CD14-positive monocyte (primary cell): ENCODE results near the gene TAS2R13. TPM values are rescaled to one million over a fixed set of nuclear protein-coding genes. Genes with fewer than 3 reads are reported as not detected.

ENCODE experiments used
- DNase-seq, 3 donors: peaks; one replicate each; pipeline ENCODE4 v3.0.0-alpha.2; 2011 to 2022
- H2AFZ ChIP-seq: 2 replicates; pipeline ENCODE4 v1.6.0; 2012; ENCODE audit warnings: mild to moderate bottlenecking, low read depth, low read length, inconsistent platforms; ENCODE audit not compliant: insufficient read depth, poor library complexity, severe bottlenecking
- H3K27ac ChIP-seq, 2 donors: 1 replicate in 1 of 2; 2 replicates in 1 of 2; pipeline ENCODE4 v1.5.1; 2012 to 2013; ENCODE audit warnings: low read length in 2 of 2, control low read depth in 1 of 2, inconsistent platforms in 1 of 2, low read depth in 1 of 2, mild to moderate bottlenecking in 1 of 2
- H3K27me3 ChIP-seq, 2 donors: one replicate each; pipeline versions ENCODE4 v1.6.0 to v1.6.1; 2011 to 2013; ENCODE audit warnings: low read length in 2 of 2; ENCODE audit not compliant: control insufficient read depth in 2 of 2, insufficient read depth in 2 of 2
- H3K36me3 ChIP-seq, 2 donors: replicated peaks in 1 of 2; 1 replicate in 1 of 2; 2 replicates in 1 of 2; pipeline versions ENCODE4 v1.5.1 to v1.6.1; 2012 to 2013; ENCODE audit warnings: low read length in 2 of 2, control low read depth in 1 of 2, inconsistent platforms in 1 of 2, mild to moderate bottlenecking in 1 of 2; ENCODE audit not compliant: insufficient read depth in 2 of 2, control insufficient read depth in 1 of 2
- H3K4me1 ChIP-seq, 2 donors: 1 replicate in 1 of 2; 2 replicates in 1 of 2; pipeline versions ENCODE4 v1.5.1 to v1.6.1; 2012 to 2013; ENCODE audit warnings: low read length in 2 of 2, control low read depth in 1 of 2, inconsistent platforms in 1 of 2, mild to moderate bottlenecking in 1 of 2, moderate library complexity in 1 of 2; ENCODE audit not compliant: insufficient read depth in 2 of 2, control insufficient read depth in 1 of 2
- H3K4me2 ChIP-seq: replicated peaks from 2 replicates; pipeline ENCODE3; 2012; ENCODE audit warnings: low read length, moderate library complexity, mild to moderate bottlenecking; ENCODE audit not compliant: poor library complexity, severe bottlenecking; ENCODE audit errors: extremely low read depth
- H3K4me3 ChIP-seq, 3 experiments: fragments of 200-600 bp in 1 of 3; sonication (generic) in 1 of 3; replicated peaks in 1 of 3; 1 replicate in 2 of 3; 2 replicates in 1 of 3; pipeline ENCODE4 v1.5.1; 2011 to 2013; ENCODE audit warnings: low read length in 3 of 3, mild to moderate bottlenecking in 3 of 3, control low read depth in 2 of 3, low read depth in 2 of 3, inconsistent platforms in 1 of 3, moderate library complexity in 1 of 3
- H3K79me2 ChIP-seq: 2 replicates; pipeline ENCODE4 v1.6.0; 2012; ENCODE audit warnings: mild to moderate bottlenecking, control low read depth, inconsistent platforms, low read length, moderate library complexity; ENCODE audit not compliant: insufficient read depth
- H3K9ac ChIP-seq: 2 replicates; pipeline ENCODE4 v1.6.0; 2017; ENCODE audit warnings: low read length, mild to moderate bottlenecking; ENCODE audit not compliant: insufficient read depth, poor library complexity, severe bottlenecking
- H3K9me3 ChIP-seq, 2 donors: replicated peaks in 1 of 2; 1 replicate in 1 of 2; 2 replicates in 1 of 2; pipeline versions ENCODE4 v1.5.1 to v1.6.1; 2012 to 2013; ENCODE audit warnings: low read length in 2 of 2, control low read depth in 1 of 2; ENCODE audit not compliant: control insufficient read depth in 1 of 2, insufficient read depth in 1 of 2
- H4K20me1 ChIP-seq: 2 replicates; pipeline ENCODE4 v1.6.0; 2012; ENCODE audit warnings: mild to moderate bottlenecking, low read length, control low read depth, moderate library complexity; ENCODE audit not compliant: insufficient read depth
- H3K27ac Mint-ChIP-seq, 7 donors: one replicate each; pipeline ENCODE4 v1.8.0; 2020; ENCODE audit warnings: mild to moderate bottlenecking in 7 of 7, mixed read lengths in 7 of 7, moderate library complexity in 6 of 7, inconsistent platforms in 2 of 7
- H3K27me3 Mint-ChIP-seq, 3 donors: one replicate each; pipeline ENCODE4 v1.8.0; 2021 to 2022; ENCODE audit warnings: low read depth in 3 of 3, mild to moderate bottlenecking in 3 of 3, mixed read lengths in 3 of 3, moderate library complexity in 3 of 3, inconsistent platforms in 1 of 3
- H3K36me3 Mint-ChIP-seq, 2 donors: one replicate each; pipeline ENCODE4 v1.8.0; 2020; ENCODE audit warnings: mixed read lengths in 2 of 2, inconsistent platforms in 1 of 2, mild to moderate bottlenecking in 1 of 2
- H3K4me1 Mint-ChIP-seq: one replicate; pipeline ENCODE4 v1.8.0; 2020; ENCODE audit warnings: mild to moderate bottlenecking, mixed read lengths
- H3K4me3 Mint-ChIP-seq, 2 donors: one replicate each; pipeline ENCODE4 v1.8.0; 2020; ENCODE audit warnings: mild to moderate bottlenecking in 2 of 2, mixed read lengths in 2 of 2, moderate library complexity in 1 of 2
- H3K9me3 Mint-ChIP-seq, 7 donors: one replicate each; pipeline ENCODE4 v1.8.0; 2020 to 2022; ENCODE audit warnings: mixed read lengths in 7 of 7, mild to moderate bottlenecking in 6 of 7, moderate library complexity in 6 of 7, inconsistent platforms in 2 of 7
- CTCF ChIP-seq: fragments of 200-600 bp; IDR thresholded peaks from one replicate; pipeline ENCODE4 v1.8.0; 2022; ENCODE audit warnings: antibody characterized with exemption, mild to moderate bottlenecking
- WGBS: methylation state at CpG from one replicate; pipeline ENCODE4 v1.1.5; 2013; ENCODE audit warnings: missing lambda C conversion rate; ENCODE audit not compliant: insufficient coverage; 5-methylcytosine and 5-hydroxymethylcytosine counted together
- intact Hi-C, 2 donors: fragments of 100-400 bp; cut with micrococcal nuclease; formaldehyde crosslinking; loops; one replicate each; pipeline versions ENCODE4 v1.15.0 to v1.15.1; 2023
- polyA plus RNA-seq, 3 donors: library from polyadenylated mRNA; depleted of rRNA in 1 of 3; unstranded in 2 of 3; stranded (reverse) in 1 of 3; fragments of 300-500 nt in 2 of 3; fragments of >200 nt in 1 of 3; fragmentation: Illumina TruSeq in 2 of 3; gene quantifications; 1 replicate in 2 of 3; 2 replicates in 1 of 3; pipeline ENCODE4 v1.2.3, GENCODE V29; 2012 to 2021

The TAS2R13 gene
- polyA plus RNA-seq, 3 donors: not detected

GRCh38 chr12:10941369-10941768 lies 32.0 kb upstream of the TAS2R13 start:
- Histone ChIP-seq H3K27ac (no peak overlapping the region), H3K9me3 (peaks cover 0 to 6% of the 10 kb centered on the region in 2 donors), H3K36me3 (no peaks in the 10 kb centered on the region), H3K79me2 (no peaks in the 10 kb centered on the region), H2AFZ (no peak overlapping the region), H3K9ac (no peak overlapping the region), H3K27me3 (no peaks in the 10 kb centered on the region), H3K4me3 (no peak overlapping the region), H4K20me1 (no peaks in the 10 kb centered on the region), H3K4me1 (no peaks in the 10 kb centered on the region), H3K4me2 (no peak overlapping the region)
- intact Hi-C loops: no loop called here
- peaks cover 0 to 3% of the 10 kb centered on the region in 2 donors for H3K36me3 Mint-ChIP-seq
- H3K27me3 Mint-ChIP-seq: peaks cover 0 to 1% (median 0%) of the 10 kb centered on the region in 3 donors
- peaks cover 1 to 15% (median 9%) of the 10 kb centered on the region in 7 donors for H3K9me3 Mint-ChIP-seq
- no peak for TF ChIP-seq CTCF
- peaks cover 3% of the 10 kb centered on the region for H3K4me1 Mint-ChIP-seq
- DNase-seq: no peak
- no peak overlapping the region for H3K4me3 Mint-ChIP-seq
- H3K27ac Mint-ChIP-seq: no peak overlapping the region

GRCh38 chr12:10940389-10940788 lies 31.0 kb upstream of the TAS2R13 start:
- Histone ChIP-seq H3K4me3 (no peak overlapping the region), H3K79me2 (no peaks in the 10 kb centered on the region), H3K9ac (no peak overlapping the region), H3K4me1 (no peaks in the 10 kb centered on the region), H3K27me3 (no peaks in the 10 kb centered on the region), H3K9me3 (peaks cover 0 to 2% of the 10 kb centered on the region in 2 donors), H3K4me2 (no peak overlapping the region), H2AFZ (no peak overlapping the region), H4K20me1 (no peaks in the 10 kb centered on the region), H3K36me3 (no peaks in the 10 kb centered on the region), H3K27ac (no peak overlapping the region)
- peaks cover 0 to 3% of the 10 kb centered on the region in 2 donors for H3K36me3 Mint-ChIP-seq
- peaks cover 0 to 1% (median 0%) of the 10 kb centered on the region in 3 donors for H3K27me3 Mint-ChIP-seq
- WGBS: no CpG with 5 or more reads among the region's 2 CpGs
- H3K9me3 Mint-ChIP-seq: peaks cover under 1 to 6% (median 4%) of the 10 kb centered on the region in 7 donors
- peaks cover 3% of the 10 kb centered on the region for H3K4me1 Mint-ChIP-seq
- intact Hi-C loops: no loop called here
- no peak for DNase-seq
- no peak for TF ChIP-seq CTCF
- H3K27ac Mint-ChIP-seq: no peak overlapping the region
- no peak overlapping the region for H3K4me3 Mint-ChIP-seq
